AG04450 (cell line): ENCODE results near the gene TAB3. TPM values are rescaled to one million over a fixed set of nuclear protein-coding genes. Genes with fewer than 3 reads are reported as not detected.

ENCODE experiments used
- CTCF ChIA-PET: fragments of 300-600, 350-600 bp; formaldehyde crosslinking; extraction: SDS; loops from one replicate; lab custom pipeline; 2022; ENCODE audit warnings: antibody characterized with exemption, inconsistent platforms; lab: Charles Lee
- POLR2A ChIA-PET: fragments of 350-600 bp; formaldehyde crosslinking; extraction: SDS; loops from one replicate; lab custom pipeline; 2021; ENCODE audit warnings: antibody characterized with exemption, inconsistent platforms; lab: Yijun Ruan, JAX
- DNase-seq: peaks from one replicate; pipeline ENCODE4 v3.0.0-alpha.2; 2011; ENCODE audit warnings: low read depth, low spot score
- H3K27ac ChIP-seq: one replicate; pipeline ENCODE4 v1.5.1; 2012; ENCODE audit warnings: low read depth, low read length, control low read depth
- H3K27me3 ChIP-seq: one replicate; pipeline ENCODE4 v1.6.0; 2012; ENCODE audit warnings: low read length; ENCODE audit not compliant: control insufficient read depth, insufficient read depth
- H3K4me3 ChIP-seq: 2 replicates; pipeline ENCODE4 v1.5.1; 2011; ENCODE audit warnings: mild to moderate bottlenecking, low read depth, low read length, control low read depth
- H3K9me3 ChIP-seq: 2 replicates; pipeline ENCODE4 v1.5.1; 2012; ENCODE audit warnings: low read length; ENCODE audit not compliant: control insufficient read depth, insufficient read depth
- polyA plus RNA-seq: library from polyadenylated mRNA; depleted of rRNA; stranded (reverse); fragments of >200 nt; gene quantifications from 2 replicates; pipeline ENCODE4 v1.2.3, GENCODE V29; 2011
- TF ChIP-seq, protein P1 (sequence below): IDR thresholded peaks from 2 replicates; pipeline ENCODE4 v1.5.1; 2011; ENCODE audit warnings: low read depth, low read length, control low read depth, inconsistent platforms

The TAB3 gene
- polyA plus RNA-seq, 1 experiment, result 14.9 TPM

DNA sequence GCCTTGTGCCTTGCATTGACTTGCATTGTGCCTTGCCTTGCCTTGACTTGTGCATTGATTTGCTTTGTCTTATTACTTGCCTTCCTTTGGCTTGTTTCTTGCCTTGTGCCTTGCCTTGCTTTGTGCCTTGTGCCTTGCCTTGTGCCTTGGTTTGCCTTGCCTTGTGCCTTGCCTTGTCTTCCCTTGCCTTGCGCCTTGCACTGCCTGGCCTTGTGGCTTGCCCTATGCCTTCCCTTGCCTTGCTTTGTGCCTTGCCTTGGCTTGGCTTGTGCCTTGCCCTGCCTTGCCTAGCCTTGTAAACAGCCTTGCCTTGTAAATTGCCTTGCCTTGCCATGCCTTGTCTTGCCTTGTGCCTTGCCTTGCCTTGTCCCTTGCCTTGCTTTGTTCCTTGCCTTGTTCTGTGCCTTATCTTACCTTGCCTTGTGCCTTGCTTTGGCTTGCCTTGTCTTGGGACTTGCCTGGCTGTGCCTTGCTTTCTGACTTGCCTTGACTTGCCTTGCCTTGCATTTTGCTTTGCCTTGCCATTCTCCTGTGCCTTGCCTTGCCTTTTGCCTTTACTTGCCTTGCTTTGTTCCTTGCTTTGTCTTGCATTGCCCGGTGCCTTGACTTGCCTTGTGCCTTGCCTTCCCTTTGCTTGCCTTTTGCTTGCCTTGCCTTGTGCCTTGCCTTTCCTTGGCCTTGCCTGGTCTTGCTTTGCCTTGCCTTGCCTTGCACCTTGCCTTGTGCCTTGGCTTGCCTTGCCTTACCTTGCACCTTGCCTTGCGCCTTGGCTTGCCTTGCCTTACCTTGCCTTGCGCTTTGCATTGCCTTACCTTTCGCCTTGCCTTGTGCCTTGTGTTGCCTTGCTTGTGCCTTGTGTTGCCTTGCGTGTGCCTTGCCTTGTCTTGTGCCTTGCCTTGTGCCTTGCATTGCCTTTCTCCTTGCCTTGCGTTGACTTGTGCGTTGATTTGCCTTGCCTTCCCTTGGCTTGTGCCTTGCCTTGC is 97.5 kb downstream of the TAB3 start:
- Histone ChIP-seq H3K27ac (no peak overlapping the region), H3K9me3 (no peaks in the 10 kb centered on the region; the same call in 1 of the 2 replicates), H3K4me3 (no peak overlapping the region), H3K27me3 (no peaks in the 10 kb centered on the region)
- TF ChIP-seq, protein P1, sequence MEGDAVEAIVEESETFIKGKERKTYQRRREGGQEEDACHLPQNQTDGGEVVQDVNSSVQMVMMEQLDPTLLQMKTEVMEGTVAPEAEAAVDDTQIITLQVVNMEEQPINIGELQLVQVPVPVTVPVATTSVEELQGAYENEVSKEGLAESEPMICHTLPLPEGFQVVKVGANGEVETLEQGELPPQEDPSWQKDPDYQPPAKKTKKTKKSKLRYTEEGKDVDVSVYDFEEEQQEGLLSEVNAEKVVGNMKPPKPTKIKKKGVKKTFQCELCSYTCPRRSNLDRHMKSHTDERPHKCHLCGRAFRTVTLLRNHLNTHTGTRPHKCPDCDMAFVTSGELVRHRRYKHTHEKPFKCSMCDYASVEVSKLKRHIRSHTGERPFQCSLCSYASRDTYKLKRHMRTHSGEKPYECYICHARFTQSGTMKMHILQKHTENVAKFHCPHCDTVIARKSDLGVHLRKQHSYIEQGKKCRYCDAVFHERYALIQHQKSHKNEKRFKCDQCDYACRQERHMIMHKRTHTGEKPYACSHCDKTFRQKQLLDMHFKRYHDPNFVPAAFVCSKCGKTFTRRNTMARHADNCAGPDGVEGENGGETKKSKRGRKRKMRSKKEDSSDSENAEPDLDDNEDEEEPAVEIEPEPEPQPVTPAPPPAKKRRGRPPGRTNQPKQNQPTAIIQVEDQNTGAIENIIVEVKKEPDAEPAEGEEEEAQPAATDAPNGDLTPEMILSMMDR, result no peak
- CTCF ChIA-PET, result no interaction called here
- no peak for DNase-seq
- POLR2A ChIA-PET, result no interaction called here

DNA sequence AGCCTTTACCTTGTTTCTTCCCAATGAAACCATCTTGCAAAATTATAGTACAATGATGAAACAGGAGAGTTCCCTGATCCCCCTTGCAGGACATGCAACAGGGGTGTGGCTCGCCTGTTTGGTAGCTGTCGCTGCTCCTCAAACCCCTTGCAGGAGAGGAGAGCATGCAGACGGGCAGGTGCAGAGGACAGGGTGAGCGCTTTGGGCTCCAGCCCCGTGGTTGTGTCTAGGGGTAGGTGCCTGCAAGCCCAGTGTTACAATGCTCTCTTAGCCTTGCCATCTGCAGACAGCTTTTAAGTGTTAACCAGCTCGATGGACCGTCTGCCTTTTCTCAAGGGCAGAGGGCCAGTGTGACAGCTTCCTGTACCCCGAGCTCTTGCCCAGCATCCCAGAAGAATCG is 102.0 kb downstream of the TAB3 start:
- CTCF ChIA-PET, result no interaction called here
- H3K27me3 ChIP-seq, result no peaks in the 10 kb centered on the region
- H3K9me3 ChIP-seq, result no peaks in the 10 kb centered on the region
- H3K4me3 ChIP-seq, result no peak overlapping the region
- DNase-seq, result no peak
- POLR2A ChIA-PET, result no interaction called here
- no peak overlapping the region for H3K27ac ChIP-seq
- TF ChIP-seq, protein P1, result no peak

DNA sequence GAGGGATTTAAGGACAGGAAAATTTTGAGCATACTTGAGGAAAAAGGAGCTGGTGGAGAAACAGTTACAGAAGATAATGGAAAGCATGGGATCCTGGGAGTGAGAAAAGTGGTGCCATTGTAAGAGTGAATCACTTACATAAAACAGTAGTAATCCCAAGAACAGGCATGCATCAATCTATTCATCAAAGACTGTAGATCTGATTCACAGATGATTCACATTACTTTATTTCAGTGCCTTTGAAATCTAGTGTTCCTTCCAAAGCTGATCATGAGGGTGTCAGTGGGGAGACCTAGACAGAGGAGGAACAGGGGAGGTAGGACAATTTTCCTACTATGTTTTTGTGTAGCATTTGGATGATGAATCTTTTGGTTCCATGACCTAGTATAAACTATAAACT is 102.7 kb downstream of the TAB3 start:
- DNase-seq, result no peak
- ChIA-PET CTCF (no interaction called here), POLR2A (no interaction called here)
- TF ChIP-seq, protein P1, result no peak
- no peak overlapping the region for H3K27ac ChIP-seq
- no peak overlapping the region for H3K4me3 ChIP-seq
- no peaks in the 10 kb centered on the region for H3K9me3 ChIP-seq
- H3K27me3 ChIP-seq, result no peaks in the 10 kb centered on the region

- ChIA-PET CTCF (no interaction called here), POLR2A (no interaction called here)
- Histone ChIP-seq H3K27me3 (no peaks in the 10 kb centered on the region), H3K9me3 (no peaks in the 10 kb centered on the region), H3K27ac (no peak overlapping the region), H3K4me3 (no peak overlapping the region)
- no peak for DNase-seq
- TF ChIP-seq, protein P1, result no peak
These were observed 107.2 kb downstream of the TAB3 start for GRCh38 chrX:30781711-30782444.
